Effector CD8-positive, alpha-beta T cell (primary cell): Measurements from ENCODE around the gene ZNF74.

Source experiments
- DNase-seq: peaks from one replicate; lab custom pipeline; 2025; lab: John Stamatoyannopoulos, UW

Gene ZNF74

GRCh38 chr22:20420157-20420842, 26.3 kb downstream of the ZNF74 start:
- no peak for DNase-seq

- DNase-seq, result no peak
These were observed 27.5 kb downstream of the ZNF74 start for GRCh38 chr22:20421507-20421874.

DNA sequence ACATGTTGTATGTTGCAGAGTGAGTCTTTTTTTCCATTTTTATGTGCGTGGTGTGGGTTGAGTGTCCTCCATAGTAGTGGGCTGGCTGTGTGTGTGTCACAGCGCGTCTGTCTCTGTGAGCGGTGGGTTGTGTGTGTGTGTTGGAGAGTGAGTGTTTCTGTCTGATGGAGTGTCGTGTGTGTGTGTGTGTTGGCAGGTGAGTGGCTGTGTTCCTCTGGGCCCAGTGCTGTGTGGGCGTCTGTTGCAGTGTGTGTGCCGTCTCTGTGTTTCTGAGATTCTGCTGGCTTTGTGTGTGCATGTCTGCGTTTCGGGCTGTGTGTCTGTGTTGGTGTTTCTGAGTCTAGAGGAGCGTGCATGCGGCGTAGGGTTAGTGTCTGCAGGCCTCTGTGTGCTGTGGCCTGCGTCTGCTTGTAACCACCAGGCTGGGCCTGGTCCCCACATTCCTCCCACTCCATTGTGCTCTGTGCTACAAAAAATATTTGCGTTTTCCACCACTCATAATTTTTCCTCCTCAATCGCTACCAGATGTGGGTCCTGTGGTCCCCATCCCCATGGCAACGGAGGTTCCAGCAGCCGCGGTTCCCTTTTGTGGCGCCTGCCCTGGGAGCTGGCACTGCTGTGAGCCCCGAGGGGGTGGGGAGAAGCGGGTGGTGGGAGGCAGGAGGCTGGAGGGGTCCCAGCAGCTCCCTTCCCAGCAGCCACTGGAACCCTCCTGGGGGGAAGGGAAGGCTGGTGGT, 28.5 kb downstream of the ZNF74 start:
- DNase-seq, result no peak

- DNase-seq, result no peak
These were observed 29.3 kb downstream of the ZNF74 start for GRCh38 chr22:20423008-20423905.

GRCh38 chr22:20423906-20424551, 30.1 kb downstream of the ZNF74 start:
- no peak for DNase-seq

DNA sequence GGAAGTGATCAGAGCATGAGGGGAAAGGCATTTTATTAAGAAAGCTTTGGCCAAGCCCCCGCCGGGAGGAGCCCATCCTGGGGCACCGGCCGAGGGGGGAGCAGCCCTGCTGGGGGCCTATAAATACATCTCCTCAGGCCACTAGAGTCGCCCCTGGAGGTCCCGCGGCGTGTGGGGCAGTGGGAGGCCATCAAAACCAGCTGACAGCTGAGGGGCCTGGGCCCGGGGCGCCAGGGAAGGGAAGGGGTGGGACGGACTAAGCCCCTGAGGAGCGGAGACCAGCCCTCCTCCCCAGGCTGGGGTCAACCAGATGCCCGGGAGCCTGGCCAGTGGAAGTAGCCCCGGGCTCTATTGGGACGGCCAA, 30.6 kb downstream of the ZNF74 start:
- no peak for DNase-seq

DNA sequence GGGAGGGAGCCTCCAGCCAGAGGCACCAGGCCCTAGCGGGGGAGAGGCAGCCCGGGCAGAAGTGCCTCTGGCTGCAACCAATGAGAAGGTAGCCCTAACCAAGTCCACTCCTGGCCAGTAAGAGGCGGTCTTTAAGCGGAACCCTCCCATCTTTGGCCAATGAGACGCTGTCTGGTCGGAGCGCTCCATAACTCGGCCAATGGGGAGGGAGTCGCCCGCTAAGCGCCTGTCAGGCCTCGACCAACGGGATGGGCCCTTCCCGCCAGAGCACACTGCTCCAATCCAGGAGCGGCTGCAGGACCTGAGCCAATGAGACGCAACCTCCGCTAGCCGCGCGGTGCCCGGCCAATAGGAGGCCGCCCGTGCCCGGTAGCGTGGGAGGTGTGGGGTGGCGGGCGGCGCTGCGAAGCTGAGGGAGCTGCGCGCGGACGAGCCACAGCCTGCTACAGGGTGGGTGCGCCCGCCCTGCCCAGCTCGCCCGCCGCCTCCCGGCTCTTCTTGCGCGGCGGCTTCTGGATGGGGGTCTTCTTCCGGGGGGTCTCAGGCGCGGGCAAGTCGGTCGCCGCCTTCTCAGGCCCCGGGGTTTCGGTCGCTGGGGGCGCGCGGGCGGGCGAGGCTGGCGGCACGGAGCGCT, 31.1 kb downstream of the ZNF74 start:
- DNase-seq, result no peak

DNA sequence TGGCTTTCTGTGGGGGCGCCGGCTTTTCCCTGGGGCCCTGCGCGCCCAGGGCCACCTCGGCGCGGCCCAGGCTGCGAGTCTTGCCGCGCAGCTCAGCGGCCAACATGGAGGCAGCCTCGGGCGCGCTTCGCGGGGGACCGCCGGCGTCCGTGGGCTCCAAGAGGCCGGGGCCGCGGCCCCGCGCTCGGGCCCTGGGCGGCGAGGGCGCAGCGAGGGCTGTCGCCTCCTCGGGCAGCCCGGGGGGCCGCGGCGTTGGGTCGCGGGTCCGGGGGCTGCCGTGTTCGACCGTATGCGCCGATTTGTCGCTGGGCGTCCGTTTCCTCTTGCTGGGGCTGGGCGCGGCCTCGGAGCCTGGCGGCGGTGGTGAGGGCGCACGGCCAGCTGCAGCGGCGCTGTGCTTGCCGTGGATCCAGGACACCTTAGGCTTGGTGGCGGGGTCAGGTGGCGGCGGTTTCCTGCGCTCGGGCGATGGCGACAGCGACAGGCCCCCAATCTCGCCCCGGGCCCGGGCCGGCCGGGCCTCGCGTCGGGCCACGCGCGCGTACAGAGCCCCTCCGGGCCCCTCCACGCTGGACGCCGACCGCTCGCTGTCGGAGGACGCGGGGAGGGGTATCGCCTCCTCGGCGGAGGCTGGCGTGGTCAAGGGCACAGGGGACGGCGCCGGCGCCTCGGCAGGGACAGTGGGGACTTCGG, 31.8 kb downstream of the ZNF74 start:
- DNase-seq, result no peak

GRCh38 chr22:20426259-20426615, 32.3 kb downstream of the ZNF74 start:
- DNase-seq, result no peak

GRCh38 chr22:20427104-20427944, 33.4 kb downstream of the ZNF74 start:
- DNase-seq, result no peak

DNA sequence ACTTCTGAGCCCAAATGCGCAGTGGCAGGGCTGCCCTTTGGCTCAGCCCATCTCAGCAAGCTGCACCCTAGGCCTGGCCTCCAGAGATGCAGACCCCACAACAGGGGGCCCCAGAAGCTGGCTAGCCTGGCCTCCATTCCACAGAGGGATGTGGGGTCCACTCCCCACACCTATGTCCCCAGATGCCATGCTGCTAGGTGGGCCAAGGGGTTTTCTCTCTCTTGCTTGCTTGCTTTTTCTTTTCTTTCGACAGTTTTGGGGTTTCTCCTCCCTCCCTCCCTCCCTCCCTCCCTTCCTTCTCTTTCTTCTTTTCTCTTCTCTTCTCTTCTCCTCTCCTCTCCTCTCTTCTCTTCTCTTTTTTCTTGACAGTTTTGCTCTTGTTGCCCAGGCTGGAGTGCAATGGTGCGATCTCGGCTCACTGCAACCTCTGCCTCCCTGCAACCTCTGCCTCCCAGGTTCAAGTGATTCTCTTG, 34.0 kb downstream of the ZNF74 start:
- DNase-seq, result no peak

- no peak for DNase-seq
These were observed 34.7 kb downstream of the ZNF74 start for GRCh38 chr22:20428496-20429253.

DNA sequence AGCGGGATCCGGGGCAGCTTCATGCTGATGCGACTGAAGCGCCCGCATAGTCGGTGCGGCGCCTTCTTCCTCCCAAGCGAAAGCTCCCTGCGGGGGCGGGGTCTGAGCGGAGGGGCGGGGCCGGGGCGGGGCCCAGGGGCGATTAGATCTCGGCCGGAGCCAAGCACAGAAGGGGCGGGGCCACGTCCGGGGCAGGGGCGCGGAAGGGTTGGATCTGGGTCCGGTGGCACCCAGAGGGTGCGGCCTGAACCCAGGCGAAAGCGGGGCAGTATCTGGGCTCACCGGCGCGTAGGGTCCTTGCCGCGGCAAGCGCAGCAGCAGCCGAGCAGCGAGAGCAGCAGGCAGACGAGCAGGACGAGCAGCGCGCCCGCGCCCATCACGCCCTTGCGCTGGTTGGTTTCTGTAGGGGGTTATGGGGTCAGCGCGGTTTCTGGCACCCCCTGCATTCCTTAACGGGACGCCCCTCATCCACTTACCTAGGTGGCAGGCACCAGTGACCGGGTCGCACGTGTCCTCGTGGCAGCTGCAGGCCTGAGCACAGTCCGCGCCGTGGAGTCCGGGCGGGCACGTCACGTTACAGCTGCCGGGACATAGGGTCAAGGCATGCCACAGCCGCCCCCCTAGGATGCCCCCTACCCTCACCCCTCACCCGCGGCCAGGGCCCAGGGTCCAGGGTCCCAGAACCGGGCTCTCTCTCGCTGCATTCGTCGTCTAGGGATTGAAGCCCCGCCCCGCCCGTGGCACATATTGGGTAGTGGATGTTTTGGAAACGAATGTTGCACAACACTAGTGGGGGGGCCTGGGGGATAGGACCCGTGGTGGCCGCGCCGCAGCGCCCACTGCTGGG, 35.5 kb downstream of the ZNF74 start:
- DNase-seq, result peak; percentile 80

DNA sequence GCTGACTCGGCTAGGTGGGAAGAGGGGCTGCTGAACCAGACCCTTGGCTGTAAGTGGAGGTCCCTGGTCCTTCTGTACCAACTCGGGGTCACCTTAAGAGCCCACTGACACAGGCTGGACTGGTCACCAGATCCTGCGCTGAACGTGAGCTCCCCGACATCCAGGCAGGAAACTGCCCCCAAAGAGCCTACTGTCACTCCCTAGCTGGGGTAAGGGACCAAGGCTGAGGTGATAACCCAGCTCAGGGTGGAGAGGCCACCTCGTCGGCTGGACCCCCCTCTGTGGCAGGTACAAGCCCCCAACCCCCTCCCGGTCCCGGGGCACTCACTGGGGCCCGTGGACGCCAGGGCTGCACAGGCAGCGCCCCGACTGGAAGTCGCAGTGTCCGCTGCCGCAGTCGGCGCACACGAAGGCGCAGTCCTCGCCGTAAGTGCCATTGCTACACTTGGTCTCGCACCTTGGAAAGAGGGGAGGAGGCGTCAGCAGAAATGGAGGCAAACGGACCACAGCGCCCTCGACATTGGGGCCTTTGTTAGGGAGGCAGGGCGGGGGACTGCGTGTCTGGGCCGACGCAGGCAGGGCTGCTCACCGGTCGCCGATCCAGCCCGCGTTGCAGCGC, 36.3 kb downstream of the ZNF74 start:
- no peak for DNase-seq

DNA sequence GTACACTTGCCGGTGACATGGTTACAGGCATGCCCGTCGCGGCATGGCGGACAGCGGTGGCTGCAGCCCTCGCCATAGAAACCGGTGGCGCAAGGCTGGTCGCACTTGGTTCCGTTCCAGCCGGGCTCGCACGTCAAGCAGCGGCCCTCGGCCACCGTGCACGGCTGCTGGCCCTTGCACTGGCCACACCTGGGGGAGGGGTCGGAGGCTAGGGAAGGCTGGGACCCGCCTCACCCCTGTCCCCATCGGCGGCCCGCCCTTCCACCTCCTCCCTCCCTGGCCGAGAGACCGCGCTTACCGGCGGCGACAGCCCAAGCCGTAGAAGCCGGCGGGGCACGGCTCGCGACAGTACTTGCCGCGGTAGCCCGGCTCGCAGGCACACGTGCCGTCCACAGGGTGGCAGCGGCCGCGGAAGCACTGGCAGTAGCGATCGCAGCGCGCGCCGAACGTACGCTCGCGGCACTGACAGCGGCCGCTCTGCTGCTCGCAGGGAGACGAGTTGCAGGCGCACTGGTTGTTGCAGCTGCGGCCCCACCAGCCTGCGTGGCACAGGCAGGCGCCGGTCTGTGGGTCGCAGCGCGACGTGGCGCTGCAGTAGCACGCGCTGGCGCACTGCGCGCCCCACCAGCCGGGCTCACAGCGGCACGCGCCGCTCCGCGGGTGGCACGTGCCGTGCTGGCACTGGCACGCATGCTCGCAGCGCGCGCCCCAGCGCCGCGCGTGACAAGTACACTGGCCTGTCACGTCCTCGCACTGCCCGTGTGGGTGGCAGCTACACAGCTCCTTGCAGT, 37.0 kb downstream of the ZNF74 start:
- DNase-seq, result no peak

GRCh38 chr22:20431511-20432192, 37.7 kb downstream of the ZNF74 start:
- DNase-seq, result no peak
